ENCODE measurements around the gene DCXR. TPM values are rescaled to one million over a fixed set of nuclear protein-coding genes. Genes with fewer than 3 reads are reported as not detected.

The DCXR gene
- total RNA-seq, 4 donors from 2014 or later: 78.6 to 135 (median 102) TPM

- Histone ChIP-seq H3K27ac (replicated peaks in 1 of 4) (no peak overlapping the region), H3K36me3 (peaks cover 0 to 11% (median 3%) of the 10 kb centered on the region in 4 donors), H3K4me3 (no peak overlapping the region), H3K27me3 (peaks cover 0 to 13% (median 6%) of the 10 kb centered on the region in 4 donors), H3K9me3 (no peaks in the 10 kb centered on the region), H3K4me1 (peaks cover 29 to 43% (median 39%) of the 10 kb centered on the region in 4 donors)
- no peak for DNase-seq (ENCODE audit: extremely low spot score)
- intact Hi-C loops (cut with DNase I): no loop called here
- WGBS: 83% methylated on average over 8 of the region's 8 CpGs
- TF ChIP-seq POLR2AphosphoS5 (IDR thresholded peaks at IDR 0.05) (no peak), CTCF (IDR thresholded peaks at IDR 0.05) (no peak), POLR2A (IDR thresholded peaks at IDR 0.05; ENCODE audit: low read depth) (no peak), EP300 (IDR thresholded peaks at IDR 0.05) (no peak)
These were observed 2.0 kb downstream of the DCXR start for GRCh38 chr17:82035488-82035887.

GRCh38 chr17:82034371-82035011, 3.0 kb downstream of the DCXR start:
- Histone ChIP-seq H3K4me3 (no peak overlapping the region), H3K4me1 (peaks cover 34 to 51% (median 46%) of the 10 kb centered on the region in 4 donors), H3K27me3 (peaks cover 0 to 13% (median 6%) of the 10 kb centered on the region in 4 donors), H3K27ac (replicated peaks in 1 of 4) (no peak overlapping the region), H3K9me3 (no peaks in the 10 kb centered on the region), H3K36me3 (peaks cover 0 to 11% (median 3%) of the 10 kb centered on the region in 4 donors)
- TF ChIP-seq CTCF (IDR thresholded peaks at IDR 0.05) (no peak), EP300 (IDR thresholded peaks at IDR 0.05) (no peak), POLR2AphosphoS5 (IDR thresholded peaks at IDR 0.05) (no peak)
- intact Hi-C loops (cut with DNase I): loop anchor here (5.0 kb wide), 1 partner anchor 63 kb away; the partner anchor contains the start of gene FASN
- DNase-seq (ENCODE audit: extremely low spot score): no peak
- WGBS: 81% methylated on average over 19 of the region's 23 CpGs

GRCh38 chr17:82033359-82034085, 4.0 kb downstream of the DCXR start:
- no peak for TF ChIP-seq POLR2A (IDR thresholded peaks at IDR 0.05; ENCODE audit: low read depth)
- no peak for TF ChIP-seq POLR2AphosphoS5 (IDR thresholded peaks at IDR 0.05)
- intact Hi-C loops (cut with DNase I): loop anchor here (5.0 kb wide), 1 partner anchor 64 kb away; the partner anchor contains the start of gene FASN
- Histone ChIP-seq H3K4me3 (no peak overlapping the region), H3K9me3 (no peaks in the 10 kb centered on the region), H3K27ac (replicated peaks in 1 of 4) (no peak overlapping the region), H3K4me1 (peaks cover 34 to 51% (median 46%) of the 10 kb centered on the region in 4 donors), H3K36me3 (peaks cover 0 to 16% (median 4%) of the 10 kb centered on the region in 4 donors), H3K27me3 (peaks cover 0 to 18% (median 6%) of the 10 kb centered on the region in 4 donors)
- DNase-seq (ENCODE audit: extremely low spot score): no peak
- WGBS: 93% methylated on average over 30 of the region's 38 CpGs

- WGBS: no CpG with 5 or more reads among the region's 59 CpGs
- H3K4me1 ChIP-seq: peaks cover 31 to 45% (median 39%) of the 10 kb centered on the region in 4 donors
- no peak for TF ChIP-seq POLR2A (IDR thresholded peaks at IDR 0.05; ENCODE audit: low read depth)
- no peak for DNase-seq (ENCODE audit: extremely low spot score)
- H3K36me3 ChIP-seq: peaks cover 0 to 31% (median 14%) of the 10 kb centered on the region in 4 donors
- H3K4me3 ChIP-seq: peak overlapping the region; percentile 35 to 60 (median 55)
- intact Hi-C loops (cut with DNase I): loop anchor here (2.0 to 5.0 kb wide), 2 partner anchors 65 to 123 kb away; partner anchors contain the start of gene FASN
- H3K9me3 ChIP-seq: no peaks in the 10 kb centered on the region
- no peak overlapping the region for H3K27ac ChIP-seq (replicated peaks in 1 of 4)
- H3K27me3 ChIP-seq: peaks cover 0 to 18% (median 6%) of the 10 kb centered on the region in 4 donors
These were observed 5.4 kb downstream of the DCXR start for GRCh38 chr17:82031885-82032627.

GRCh38 chr17:82031303-82031884, 6.1 kb downstream of the DCXR start, which contains the start of gene RAC3:
Gene RAC3 (plus strand): TSS chr17:82031678. CDS start chr17:82031762, 84 bp downstream.
- DNase-seq (ENCODE audit: extremely low spot score): no peak
- intact Hi-C loops (cut with DNase I): loop anchor here (2.0 to 5.0 kb wide), 2 partner anchors 66 to 123 kb away; partner anchors contain the start of gene FASN
- WGBS: 0% methylated on average over 9 of the region's 96 CpGs
- Histone ChIP-seq H3K4me3 (peak within 1 kb of the TSS; percentile 53 to 60 (median 58)), H3K36me3 (peaks cover 0 to 35% (median 18%) of the 10 kb centered on the region in 4 donors), H3K27me3 (peaks cover 0 to 18% (median 6%) of the 10 kb centered on the region in 4 donors), H3K4me1 (peaks cover 26 to 38% (median 33%) of the 10 kb centered on the region in 4 donors), H3K27ac (replicated peaks in 1 of 4) (peak within 1 kb of the TSS; percentile 12 to 66 (median 40)), H3K9me3 (no peaks in the 10 kb centered on the region)
- no peak for TF ChIP-seq POLR2AphosphoS5 (IDR thresholded peaks at IDR 0.05)
- no peak for TF ChIP-seq CTCF (IDR thresholded peaks at IDR 0.05)
- TF ChIP-seq POLR2A (IDR thresholded peaks at IDR 0.05; ENCODE audit: low read depth): no peak
- TF ChIP-seq EP300 (IDR thresholded peaks at IDR 0.05): no peak
